ENCODE data around the gene PRAMEF25.
"Not testable (repeated sequence)": the region's sequence is repeated elsewhere in the genome, so short reads cannot be mapped to it uniquely, and the experiment has no call there.

The PRAMEF25 gene

DNA sequence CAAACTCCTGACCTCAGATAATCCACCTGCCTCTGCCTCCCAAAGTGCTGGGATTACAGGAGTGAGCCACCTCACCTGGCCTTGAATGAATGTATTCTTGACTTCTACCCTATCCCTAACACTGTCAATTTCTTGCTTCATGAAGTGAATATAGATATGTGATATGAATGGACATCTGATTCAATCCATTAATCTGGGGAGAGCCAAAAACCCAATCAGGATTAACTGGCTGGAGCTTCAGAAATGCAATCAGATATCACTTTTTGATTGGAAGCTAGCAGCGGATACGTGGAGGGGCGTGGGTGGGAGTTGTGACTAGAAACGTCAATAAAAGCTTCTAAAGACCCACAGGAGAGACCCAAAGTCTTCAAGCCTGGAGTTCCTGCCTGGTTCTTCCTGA is at the start of gene PRAMEF25:
Gene PRAMEF25 (plus strand): TSS at position 301 of the 400 bp plus-strand sequence. CDS start 2,920 bp downstream, outside the sequence.
- H2AFZ ChIP-seq (ENCODE audit: low read depth, low read length); H3K27ac ChIP-seq (ENCODE audit: low read length); H4K20me1 ChIP-seq (ENCODE audit: insufficient read depth, low read length); H3K36me3 ChIP-seq (replicated peaks; ENCODE audit: low read depth, low read length); H3K4me2 ChIP-seq (ENCODE audit: low read length); H3K9ac ChIP-seq (ENCODE audit: low read length); H3K9me3 ChIP-seq (ENCODE audit: insufficient read depth, low read length); H3K27me3 ChIP-seq (ENCODE audit: low read depth, low read length); H3K4me1 ChIP-seq (ENCODE audit: low read length); H3K79me2 ChIP-seq (ENCODE audit: low read length); H3K4me3 ChIP-seq (ENCODE audit: low read length): not testable (repeated sequence)

DNA sequence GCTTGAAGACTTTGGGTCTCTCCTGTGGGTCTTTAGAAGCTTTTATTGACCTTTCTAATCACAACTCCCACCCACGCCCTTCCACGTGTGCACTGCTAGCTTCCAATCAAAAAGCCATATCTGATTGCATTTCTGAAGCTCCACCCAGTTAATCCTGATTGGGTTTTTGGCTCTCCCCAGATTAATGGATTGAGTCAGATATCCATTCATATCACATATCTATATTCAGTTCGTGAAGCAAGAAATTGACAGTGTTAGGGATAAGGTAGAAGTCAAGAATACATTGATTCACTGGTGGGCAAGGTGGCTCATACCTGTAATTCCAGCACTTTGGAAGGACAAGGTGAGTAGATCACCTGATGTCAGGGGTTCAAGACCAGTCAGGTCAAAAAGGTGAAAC is 14.1 kb upstream of the PRAMEF25 start, which contains the start of gene PRAMEF27:
Gene PRAMEF27 (minus strand): TSS at position 101 of the 400 bp plus-strand sequence. CDS start 2,916 bp downstream, outside the sequence.
- H3K9me3 ChIP-seq (ENCODE audit: insufficient read depth, low read length); H3K27ac ChIP-seq (ENCODE audit: low read length); H3K9ac ChIP-seq (ENCODE audit: low read length); H3K79me2 ChIP-seq (ENCODE audit: low read length); H2AFZ ChIP-seq (ENCODE audit: low read depth, low read length); H3K4me2 ChIP-seq (ENCODE audit: low read length); H3K4me1 ChIP-seq (ENCODE audit: low read length); H4K20me1 ChIP-seq (ENCODE audit: insufficient read depth, low read length); H3K27me3 ChIP-seq (ENCODE audit: low read depth, low read length); H3K36me3 ChIP-seq (replicated peaks; ENCODE audit: low read depth, low read length); H3K4me3 ChIP-seq (ENCODE audit: low read length): not testable (repeated sequence)

DNA sequence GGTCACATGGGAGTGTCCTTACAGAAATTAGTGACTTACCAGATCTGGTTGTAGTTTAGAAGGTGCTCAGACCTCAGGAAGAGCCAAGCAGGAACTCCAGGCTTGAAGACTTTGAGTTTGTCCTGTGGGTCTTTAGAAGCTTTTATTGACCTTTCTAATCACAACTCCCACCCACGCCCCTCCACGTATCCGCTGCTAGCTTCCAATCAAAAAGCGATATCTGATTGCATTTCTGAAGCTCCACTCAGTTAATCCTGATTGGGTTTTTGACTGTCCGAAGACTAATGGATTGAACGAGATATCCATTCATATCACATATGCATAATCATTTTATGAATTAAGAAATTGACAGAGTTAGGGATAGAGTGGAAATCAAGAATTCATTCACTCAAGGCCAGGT is 46.2 kb downstream of the PRAMEF25 start, which contains the start of gene HNRNPCL2:
Gene HNRNPCL2 (minus strand): TSS at position 101 of the 400 bp plus-strand sequence. CDS start 454 bp downstream, outside the sequence.
- not testable (repeated sequence) for H2AFZ ChIP-seq (ENCODE audit: low read depth, low read length); H3K79me2 ChIP-seq (ENCODE audit: low read length); H3K27ac ChIP-seq (ENCODE audit: low read length); H3K9me3 ChIP-seq (ENCODE audit: insufficient read depth, low read length); H3K4me1 ChIP-seq (ENCODE audit: low read length); H3K36me3 ChIP-seq (replicated peaks; ENCODE audit: low read depth, low read length); H4K20me1 ChIP-seq (ENCODE audit: insufficient read depth, low read length); H3K4me2 ChIP-seq (ENCODE audit: low read length); H3K27me3 ChIP-seq (ENCODE audit: low read depth, low read length); H3K4me3 ChIP-seq (ENCODE audit: low read length); H3K9ac ChIP-seq (ENCODE audit: low read length)
